ENCODE results near the gene GCLM.
A peak's percentile ranks its signal among the peaks of the same experiment; 100 is the strongest.

The GCLM gene

GRCh38 chr1:93837961-93838360 lies 71.3 kb downstream of the GCLM start:
- no peak overlapping the region for H3K4me3 ChIP-seq (replicated peaks; ENCODE audit: insufficient read depth, low read length)

More at GRCh38 chr1:93837961-93838360, 71.3 kb downstream of the GCLM start:
- Histone ChIP-seq H3K27ac (replicated peaks) (no peak overlapping the region), H3K27me3 (ENCODE audit: insufficient read depth, poor library complexity, severe bottlenecking) (no peaks in the 10 kb centered on the region)
- TF ChIP-seq CTCF (IDR thresholded peaks at IDR 0.05; ENCODE audit: insufficient read depth, low read length) (no peak), GABPA (IDR thresholded peaks at IDR 0.05; ENCODE audit: low read depth) (no peak), POLR2AphosphoS5 (IDR thresholded peaks at IDR 0.05; ENCODE audit: low read depth) (no peak), REST (IDR thresholded peaks at IDR 0.05; ENCODE audit: insufficient replicate concordance, low read depth) (no peak), SPI1 (IDR thresholded peaks at IDR 0.05; ENCODE audit: borderline replicate concordance, low read depth) (no peak)
- no peak for DNase-seq (ENCODE audit: low read depth in 1 of 2, low spot score in 1 of 2)

Small RNA genes lying within 50 kb of the gene (microRNA-seq; reads per million reads assigned to microRNA genes)
- gene MIR760: 5.4 reads per million, percentile 17 among the genes with 10 or more reads in this experiment

Measured in HL-60 (cell line).